ENCODE data around the gene SNX7. TPM values are rescaled to one million over a fixed set of nuclear protein-coding genes. Genes with fewer than 3 reads are reported as not detected.

SNX7 gene
- total RNA-seq, 6 experiments from 2014 or later, result 8.5 to 11.9 (median 9.9) TPM

GRCh38 chr1:98662356-98662670, 792 bp downstream of the SNX7 start:
- ATAC-seq (peak; percentile 9 to 37 (median 20)), DNase-seq (no peak)
- TF ChIP-seq CTCF (IDR thresholded peaks at IDR 0.05) (no peak), POLR2A (IDR thresholded peaks at IDR 0.05) (no peak)
- Histone ChIP-seq H3K36me3 (no peaks in the 10 kb centered on the region), H3K27ac (peak overlapping the region; percentile 56 to 72 (median 59)), H3K4me1 (peaks cover 0 to 10% (median 0%) of the 10 kb centered on the region in 4 donors), H3K9me3 (no peaks in the 10 kb centered on the region), H3K4me3 (peak overlapping the region; percentile 61 to 80 (median 61)), H3K27me3 (no peaks in the 10 kb centered on the region)
- 2% methylated on average over 6 of the region's 6 CpGs for WGBS (ENCODE audit: insufficient coverage, low coverage, low lambda C conversion rate, missing lambda C conversion rate)
- intact Hi-C loops (cut with DNase I), result no loop called here

GRCh38 chr1:98668733-98669132, 7.2 kb downstream of the SNX7 start:
- Histone ChIP-seq H3K36me3 (no peaks in the 10 kb centered on the region), H3K4me3 (no peak overlapping the region), H3K9me3 (no peaks in the 10 kb centered on the region), H3K27me3 (no peaks in the 10 kb centered on the region), H3K27ac (no peak overlapping the region), H3K4me1 (no peaks in the 10 kb centered on the region)
- no peak for TF ChIP-seq POLR2A (IDR thresholded peaks at IDR 0.05)
- TF ChIP-seq CTCF (IDR thresholded peaks at IDR 0.05), result no peak
- 73% methylated on average over 2 of the region's 2 CpGs for WGBS (ENCODE audit: insufficient coverage, low coverage, low lambda C conversion rate, missing lambda C conversion rate)
- no peak for DNase-seq
- no peak for ATAC-seq
- intact Hi-C loops (cut with DNase I), result no loop called here

GRCh38 chr1:98669355-98670296, 8.1 kb downstream of the SNX7 start:
- DNase-seq, result no peak
- Histone ChIP-seq H3K9me3 (no peaks in the 10 kb centered on the region), H3K27me3 (no peaks in the 10 kb centered on the region), H3K27ac (no peak overlapping the region), H3K4me3 (no peak overlapping the region), H3K36me3 (no peaks in the 10 kb centered on the region), H3K4me1 (no peaks in the 10 kb centered on the region)
- no peak for TF ChIP-seq POLR2A (IDR thresholded peaks at IDR 0.05)
- TF ChIP-seq CTCF (IDR thresholded peaks at IDR 0.05), result no peak
- no peak for ATAC-seq
- 90% methylated on average over 2 of the region's 2 CpGs for WGBS (ENCODE audit: insufficient coverage, low coverage, low lambda C conversion rate, missing lambda C conversion rate)
- intact Hi-C loops (cut with DNase I), result no loop called here

- H3K4me1 ChIP-seq, result no peaks in the 10 kb centered on the region
- WGBS (ENCODE audit: insufficient coverage, low coverage, low lambda C conversion rate, missing lambda C conversion rate), result 71% methylated on average over 2 of the region's 2 CpGs
- no peaks in the 10 kb centered on the region for H3K36me3 ChIP-seq
- no peak overlapping the region for H3K27ac ChIP-seq
- H3K27me3 ChIP-seq, result no peaks in the 10 kb centered on the region
- DNase-seq, result no peak
- H3K9me3 ChIP-seq, result no peaks in the 10 kb centered on the region
- H3K4me3 ChIP-seq, result no peak overlapping the region
- intact Hi-C loops (cut with DNase I), result no loop called here
- TF ChIP-seq CTCF (IDR thresholded peaks at IDR 0.05) (no peak), POLR2A (IDR thresholded peaks at IDR 0.05) (no peak)
- no peak for ATAC-seq
These were observed 10.7 kb downstream of the SNX7 start for GRCh38 chr1:98672189-98672588.
